ENCODE results near the gene HYDIN.
A peak's percentile ranks its signal among the peaks of the same experiment; 100 is the strongest.

The HYDIN gene

DNA sequence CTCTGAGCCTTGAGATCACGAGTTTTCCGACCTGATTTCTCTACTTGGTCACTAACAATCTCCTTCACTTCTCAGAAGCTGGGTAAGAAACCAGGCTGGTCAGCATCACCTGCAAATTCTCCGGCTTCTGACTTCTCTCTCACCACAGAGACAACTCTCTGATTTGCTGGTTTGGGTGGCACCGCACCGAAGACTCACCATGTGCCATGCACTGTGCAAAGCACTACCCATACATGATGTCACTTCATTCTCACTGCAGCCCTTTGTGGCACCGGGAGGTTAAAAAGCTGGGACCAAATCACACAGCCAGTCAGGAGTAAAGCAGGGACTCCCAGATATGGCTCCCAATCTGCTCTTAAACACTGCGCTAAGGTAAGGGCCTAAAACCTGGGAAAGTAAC lies 430.2 kb downstream of the HYDIN start:
- DNase-seq (ENCODE audit: low read depth, low spot score): no peak
- peak overlapping the region; percentile 51 for H3K27ac ChIP-seq

DNA sequence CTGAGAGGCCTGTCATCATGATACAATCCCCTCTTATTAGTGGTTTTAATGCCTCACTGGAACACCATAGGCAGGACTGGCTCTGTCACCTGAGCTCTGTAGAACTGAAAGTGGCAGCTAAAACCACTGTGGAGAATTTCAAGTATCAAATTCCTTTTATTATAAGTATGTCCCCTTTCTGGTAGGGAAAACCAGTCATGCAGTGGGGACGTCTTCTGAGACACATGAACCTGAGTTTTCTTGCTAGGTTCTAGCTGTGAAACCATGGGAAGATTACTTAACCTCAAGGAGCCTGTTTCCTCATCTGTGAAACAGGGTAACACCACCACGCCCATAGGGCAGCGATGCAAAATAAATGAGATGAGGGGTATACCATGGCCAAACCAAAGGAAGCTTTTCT lies 434.2 kb downstream of the HYDIN start:
- no peak for DNase-seq (ENCODE audit: low read depth, low spot score)
- no peak overlapping the region for H3K27ac ChIP-seq

DNA sequence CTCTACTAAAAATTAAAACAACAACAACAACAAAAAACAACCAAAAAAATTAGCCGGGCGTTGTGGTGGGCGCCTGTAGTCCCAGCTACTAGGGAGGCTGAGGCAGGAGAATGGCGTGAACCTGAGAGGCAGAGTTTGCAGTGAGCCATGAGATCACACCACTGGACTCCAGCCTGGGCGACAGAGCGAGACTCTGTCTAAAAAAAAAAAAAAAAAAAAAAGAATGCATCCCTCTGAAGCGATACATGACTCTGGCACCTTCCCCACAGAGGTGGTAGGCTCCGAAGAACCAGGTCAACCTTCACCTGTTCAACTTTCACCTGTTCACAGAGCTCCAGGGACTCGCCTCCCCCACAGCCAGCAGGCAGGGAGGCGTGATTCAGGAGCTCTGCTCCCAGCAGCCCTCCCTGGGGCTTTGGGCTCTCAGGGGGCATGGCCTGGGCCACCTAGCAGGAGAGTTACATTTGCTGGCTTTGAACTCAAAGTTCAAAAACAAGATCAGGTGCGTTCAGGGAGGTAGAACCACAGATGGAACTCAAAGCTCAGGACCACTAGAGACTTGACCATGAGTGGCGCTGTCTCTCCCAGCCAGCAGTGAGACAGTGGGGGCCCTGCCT lies 435.1 kb downstream of the HYDIN start:
- H3K27ac ChIP-seq: no peak overlapping the region
- no peak for DNase-seq (ENCODE audit: low read depth, low spot score)

DNA sequence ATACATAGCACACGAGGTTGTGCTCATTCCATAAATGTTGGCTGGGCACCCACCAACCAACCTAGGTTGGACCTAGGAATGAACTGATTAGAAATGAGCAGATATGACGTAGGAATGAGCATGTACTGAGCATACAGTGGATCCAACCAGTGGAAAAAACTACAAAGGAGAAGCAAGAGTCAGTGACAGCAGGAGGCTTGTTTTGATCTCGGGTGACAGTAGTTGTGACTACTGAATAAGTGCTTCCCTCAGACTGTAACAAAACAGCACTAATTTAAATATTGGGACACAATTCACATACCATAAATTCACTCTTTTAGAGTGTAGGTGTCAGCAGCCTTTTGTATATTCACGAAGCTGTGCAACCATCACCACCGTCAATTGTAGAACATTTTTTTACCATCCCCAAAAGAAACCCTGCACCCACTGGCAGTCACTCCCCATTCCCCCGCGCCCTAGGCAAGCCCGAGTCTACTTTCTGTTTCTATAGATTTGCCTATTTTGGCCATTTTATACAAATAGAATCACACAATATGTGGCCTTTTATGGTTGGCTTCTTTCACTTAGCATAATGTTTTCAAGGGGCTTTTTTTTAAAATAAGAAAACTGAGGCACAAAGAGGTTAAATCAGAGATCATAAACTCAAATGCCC lies 436.5 kb downstream of the HYDIN start:
- DNase-seq (ENCODE audit: low read depth, low spot score): no peak
- H3K27ac ChIP-seq: no peak overlapping the region

DNA sequence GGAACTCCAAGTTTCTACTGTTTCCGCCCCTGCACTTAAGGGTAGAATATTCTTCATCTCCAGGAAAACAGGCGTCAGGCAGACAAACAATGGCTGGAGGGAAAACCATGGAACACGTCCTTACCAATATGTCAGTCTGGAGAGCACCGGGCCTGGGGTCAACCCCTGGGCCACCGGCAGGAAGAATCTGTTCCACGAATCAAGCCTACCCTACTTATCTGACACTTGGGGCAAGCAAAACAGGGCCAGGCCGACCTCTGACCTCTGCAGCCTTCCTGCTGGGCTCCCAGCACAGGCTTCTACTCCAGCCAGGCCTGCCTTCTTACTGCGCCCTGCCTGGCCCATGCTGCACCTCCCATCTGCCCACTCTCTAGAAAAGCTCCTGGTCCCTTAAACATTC lies 439.7 kb downstream of the HYDIN start:
- no peak for DNase-seq (ENCODE audit: low read depth, low spot score)
- H3K27ac ChIP-seq: no peak overlapping the region

DNA sequence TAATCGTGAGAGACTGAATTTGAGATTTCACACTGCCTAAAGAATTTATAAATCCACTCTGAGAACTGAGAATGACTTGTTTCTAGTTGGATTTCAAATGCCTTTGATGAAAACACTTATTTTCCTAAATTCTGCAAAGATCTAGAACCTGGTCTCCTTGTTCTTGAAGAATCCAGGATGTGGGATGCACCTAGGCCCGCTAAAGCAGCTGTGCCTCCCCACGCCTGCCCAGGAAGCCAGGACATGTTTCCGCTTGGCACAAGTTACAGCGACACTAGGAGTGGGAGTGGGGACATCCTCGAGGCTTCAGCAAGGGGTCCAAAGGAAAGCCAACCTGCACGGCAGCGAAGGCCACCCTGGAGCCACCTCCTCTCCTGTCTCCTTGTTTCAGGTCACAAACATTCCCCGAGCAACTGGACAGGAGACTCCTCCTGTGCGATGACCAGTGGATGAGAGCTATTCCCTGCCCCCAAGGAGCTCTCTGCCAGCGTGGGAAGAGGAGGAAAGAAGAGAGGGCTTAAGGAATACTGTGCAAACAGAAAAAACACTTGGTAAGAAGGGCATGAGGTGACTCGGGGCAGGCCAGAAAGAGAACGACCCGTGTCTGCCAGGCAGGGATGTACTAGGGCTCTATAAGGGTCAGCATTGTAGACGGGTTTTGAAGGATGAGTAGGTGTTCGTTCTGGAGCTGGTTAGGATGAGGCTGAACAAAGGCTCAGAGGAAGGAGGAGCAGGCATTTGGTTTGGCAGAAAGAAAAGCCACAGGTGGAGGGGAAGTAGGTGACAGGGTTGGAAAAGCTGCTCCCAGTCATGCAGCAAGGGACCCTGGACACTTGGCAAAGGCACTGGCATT lies 440.7 kb downstream of the HYDIN start:
- no peak for DNase-seq (ENCODE audit: low read depth, low spot score)
- no peak overlapping the region for H3K27ac ChIP-seq

DNA sequence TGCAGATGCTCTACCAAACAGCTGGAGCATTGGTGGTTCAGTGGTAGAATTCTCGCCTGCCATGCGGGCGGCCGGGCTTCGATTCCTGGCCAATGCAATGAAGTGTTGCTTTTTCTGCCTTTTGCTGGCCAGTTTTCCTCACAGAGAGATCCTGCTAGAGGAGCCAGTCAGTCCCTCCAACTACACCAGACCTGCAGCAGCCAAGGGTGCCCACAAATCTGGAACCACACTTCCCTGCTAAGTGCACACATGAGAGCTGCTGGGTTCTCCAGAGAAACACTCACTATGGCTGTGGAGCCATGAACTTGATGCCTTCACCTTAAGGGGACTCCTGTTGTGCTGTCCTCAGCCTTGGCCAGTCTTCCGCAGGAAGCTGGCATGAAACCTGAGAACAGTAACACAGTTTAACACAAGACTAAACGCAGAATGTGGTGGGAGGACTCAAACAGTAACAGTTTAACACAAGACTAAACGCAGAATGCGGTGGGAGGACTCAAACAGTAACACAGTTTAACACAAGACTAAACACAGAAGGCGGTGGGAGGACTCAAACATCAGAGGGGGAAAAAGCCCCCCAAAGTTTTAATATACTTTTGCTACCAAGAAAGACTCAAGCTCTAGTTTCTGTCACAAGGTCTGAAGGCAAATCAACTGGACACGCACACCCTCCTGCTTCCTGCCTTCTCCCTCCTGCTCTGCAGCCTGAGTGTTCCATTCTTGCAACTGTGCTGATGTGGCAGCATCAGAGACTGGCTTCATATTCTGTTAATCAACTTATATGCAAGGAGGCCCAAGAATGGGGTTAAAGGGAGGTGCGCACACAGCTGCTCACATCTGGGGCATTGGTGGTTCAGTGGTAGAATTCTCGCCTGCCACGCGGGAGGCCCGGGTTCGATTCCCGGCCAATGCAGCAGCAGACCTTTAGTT lies 441.6 kb downstream of the HYDIN start:
- no peak overlapping the region for H3K27ac ChIP-seq
- no peak for DNase-seq (ENCODE audit: low read depth, low spot score)

DNA sequence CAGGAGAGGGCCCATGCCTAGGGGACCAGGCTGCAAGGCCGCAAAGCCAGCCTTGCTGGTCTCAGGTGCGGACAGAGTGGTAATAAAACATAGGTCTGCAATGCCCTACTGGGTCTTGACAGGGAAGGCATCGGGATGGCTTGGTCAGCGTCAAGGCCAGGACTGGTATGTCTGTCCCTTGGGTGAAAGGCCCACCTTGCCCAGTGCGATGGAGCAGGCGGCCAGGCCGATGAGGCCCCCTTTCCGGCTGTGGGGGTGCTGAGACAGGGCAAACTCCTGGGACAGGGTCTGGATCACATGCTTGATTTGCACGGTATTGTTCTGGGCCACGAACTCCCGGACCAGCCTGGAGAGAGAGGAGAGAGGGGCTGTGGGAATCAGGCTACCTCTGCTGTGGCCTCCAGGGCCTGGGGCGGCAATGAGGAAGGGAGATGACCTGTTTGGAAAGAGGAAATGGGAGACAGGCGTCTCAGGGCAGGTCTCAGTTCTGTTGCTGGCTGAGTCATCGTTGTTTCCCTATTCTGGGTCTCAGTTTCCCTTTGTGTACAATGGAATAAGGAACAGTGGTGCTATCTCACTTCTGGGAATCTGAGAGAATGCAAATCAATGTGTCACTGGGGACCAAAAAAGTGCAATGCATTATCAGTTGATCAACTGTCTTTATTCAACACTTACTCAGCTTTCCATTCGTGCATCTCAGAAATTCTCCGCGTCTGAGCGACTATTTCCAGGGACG lies 444.3 kb downstream of the HYDIN start:
- DNase-seq (ENCODE audit: low read depth, low spot score): no peak
- no peak overlapping the region for H3K27ac ChIP-seq

DNA sequence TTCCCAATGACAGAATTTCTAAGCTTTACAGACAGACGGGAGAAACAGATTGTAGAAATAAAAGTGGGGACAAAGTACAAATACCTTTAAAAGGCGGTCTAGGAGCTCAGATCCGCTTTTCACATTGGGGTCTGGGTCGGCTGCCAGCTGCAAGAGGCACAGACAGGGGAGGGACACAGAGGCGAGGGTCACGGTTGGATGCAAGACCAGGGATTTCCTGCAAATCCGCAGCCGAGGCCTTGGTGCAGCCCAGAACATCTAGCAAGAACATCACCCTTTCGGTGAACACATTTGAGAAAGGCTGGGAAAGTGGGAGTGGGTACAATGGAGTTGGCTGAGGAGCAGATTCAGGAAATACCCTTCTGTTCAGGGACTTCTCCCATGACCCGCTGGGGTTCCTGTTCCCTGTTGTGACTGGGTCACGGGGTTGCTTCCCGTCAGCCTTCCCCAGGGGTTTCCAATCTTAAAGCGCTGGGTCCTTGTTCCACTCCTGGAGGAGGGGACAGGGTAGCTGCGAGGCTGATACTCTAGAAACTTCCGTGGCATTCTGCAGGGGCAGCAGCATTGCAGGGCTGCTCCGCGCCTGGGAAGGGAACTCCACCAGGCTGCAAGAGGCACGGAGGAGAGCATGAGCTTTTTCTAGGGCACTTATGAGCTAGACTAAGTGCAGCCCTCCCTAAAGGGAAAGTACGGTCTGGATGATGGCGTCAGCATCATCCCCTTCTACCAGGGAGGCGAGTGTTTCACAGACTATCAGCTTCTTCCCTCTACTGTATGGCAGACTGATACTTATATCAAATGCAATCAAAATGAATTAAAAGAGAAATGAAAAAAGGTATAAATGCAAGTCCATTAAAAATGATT lies 445.6 kb downstream of the HYDIN start:
- H3K27ac ChIP-seq: no peak overlapping the region
- DNase-seq (ENCODE audit: low read depth, low spot score): no peak

DNA sequence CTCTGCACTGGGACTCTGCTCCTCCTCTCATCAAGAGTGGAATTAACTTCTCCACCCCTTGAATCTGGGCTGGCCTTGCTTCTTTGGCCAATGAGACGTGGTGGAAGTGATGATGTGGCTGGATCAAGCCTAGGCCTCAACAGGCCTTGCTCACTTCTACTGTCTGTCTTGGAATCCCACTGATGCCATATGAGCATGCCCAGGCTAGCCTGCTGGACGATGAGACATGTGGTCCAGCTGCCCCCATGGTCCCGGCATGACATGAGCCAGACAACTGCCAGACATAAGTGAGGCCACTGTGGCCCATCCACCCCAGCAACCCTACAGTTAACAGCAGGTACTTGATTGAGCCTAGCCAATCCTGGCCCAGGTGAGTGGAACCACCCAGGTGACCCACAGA lies 448.3 kb downstream of the HYDIN start:
- H3K27ac ChIP-seq: no peak overlapping the region
- DNase-seq (ENCODE audit: low read depth, low spot score): no peak

DNA sequence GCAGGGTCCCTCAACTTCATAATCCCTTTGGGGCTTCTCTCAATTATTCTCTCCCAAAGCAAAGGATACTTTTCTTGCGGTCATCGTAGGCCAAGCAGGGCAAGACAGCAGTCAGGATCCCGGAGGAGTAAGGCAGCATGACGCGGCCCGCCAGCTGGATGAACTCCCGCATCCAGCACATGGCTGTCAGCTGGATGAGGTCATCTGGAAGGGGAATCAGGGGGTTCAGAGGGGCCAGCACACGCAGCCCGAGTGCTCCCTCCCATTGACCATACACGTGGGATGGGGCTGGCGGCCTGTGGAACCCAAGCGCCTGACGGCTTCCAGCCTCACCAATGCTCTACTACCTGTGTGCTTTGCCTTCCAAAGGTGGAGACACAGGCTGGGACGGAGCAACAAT lies 448.7 kb downstream of the HYDIN start:
- no peak overlapping the region for H3K27ac ChIP-seq
- DNase-seq (ENCODE audit: low read depth, low spot score): no peak

DNA sequence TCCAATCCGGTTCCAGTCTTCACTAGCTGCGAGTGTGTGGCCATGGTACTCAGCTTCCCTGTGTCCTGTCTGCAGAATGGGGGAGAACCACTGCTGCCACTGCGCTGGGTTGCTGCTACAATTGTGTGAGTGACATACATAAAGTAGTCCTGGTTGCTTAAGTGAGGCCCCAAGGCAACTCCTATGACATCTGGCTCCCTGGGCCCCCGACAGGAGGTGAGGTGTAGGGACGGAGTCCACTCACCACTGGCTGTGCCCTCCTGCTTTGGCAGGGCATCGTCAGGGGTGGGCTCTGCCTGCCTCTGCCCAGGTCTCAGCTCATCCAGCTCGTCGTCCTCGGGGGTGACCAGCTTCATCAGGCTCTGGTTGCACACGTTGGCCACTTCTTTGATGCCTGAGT lies 450.0 kb downstream of the HYDIN start:
- DNase-seq (ENCODE audit: low read depth, low spot score): no peak
- H3K27ac ChIP-seq: no peak overlapping the region

DNA sequence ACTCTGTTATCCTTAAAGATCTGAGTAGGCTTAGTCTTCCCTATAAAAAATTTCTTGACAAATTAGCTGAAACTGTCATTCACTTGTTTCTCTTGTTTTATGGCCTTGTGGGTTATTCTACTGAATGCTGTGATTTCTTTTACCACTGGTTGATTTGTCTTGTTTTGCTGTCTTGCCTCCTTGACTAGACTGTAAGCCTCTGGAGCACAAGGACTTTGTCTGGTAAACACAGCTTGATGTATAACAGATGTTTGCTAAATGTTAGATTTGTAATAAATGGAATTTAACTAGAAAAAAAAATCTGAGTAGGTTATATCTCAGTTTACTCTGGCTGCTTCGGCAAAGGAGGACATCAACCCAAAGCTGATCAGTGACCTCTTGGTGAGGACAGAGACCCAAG lies 451.2 kb downstream of the HYDIN start:
- H3K27ac ChIP-seq: peak overlapping the region; percentile 12
- DNase-seq (ENCODE audit: low read depth, low spot score): no peak

DNA sequence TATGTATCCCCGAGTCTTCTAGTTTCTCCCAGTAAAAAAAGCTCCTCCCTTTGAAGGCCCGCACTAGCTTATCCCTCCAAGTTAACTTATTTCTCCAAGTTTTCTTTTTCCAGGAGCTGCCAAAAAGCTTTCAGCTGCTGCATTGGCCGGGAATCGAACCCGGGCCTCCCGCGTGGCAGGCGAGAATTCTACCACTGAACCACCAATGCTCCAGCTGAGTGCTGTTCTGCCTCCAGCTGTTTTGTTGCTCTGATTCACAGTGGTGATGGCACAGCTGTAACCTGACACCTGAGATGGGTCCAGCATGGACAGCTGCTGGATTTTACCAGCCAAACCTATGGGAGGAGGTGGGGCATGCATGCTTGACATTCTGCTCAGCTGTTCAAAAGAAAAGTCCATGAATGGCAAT lies 451.6 kb downstream of the HYDIN start:
- DNase-seq (ENCODE audit: low read depth, low spot score): peak; percentile 50
- H3K27ac ChIP-seq: peak overlapping the region; percentile 12

DNA sequence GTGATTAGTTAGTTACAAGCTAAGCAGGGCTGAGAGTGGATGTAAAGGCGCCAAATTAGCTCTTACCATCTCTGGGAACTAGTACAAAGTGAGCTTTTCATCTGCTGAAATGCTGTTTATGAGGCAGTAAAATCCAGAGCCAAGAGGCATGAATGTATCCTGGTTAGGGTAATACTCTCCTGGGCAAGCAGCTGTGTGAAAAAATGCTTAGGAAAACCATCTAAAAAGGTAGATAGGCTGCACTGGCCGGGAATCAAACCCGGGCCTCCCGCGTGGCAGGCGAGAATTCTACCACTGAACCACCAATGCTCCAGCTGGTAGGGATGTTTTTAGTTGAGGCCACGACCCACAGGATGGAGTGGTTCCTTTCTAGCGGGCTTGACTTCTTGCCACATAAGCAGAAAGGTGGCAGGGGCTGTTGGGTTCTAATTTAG lies 452.5 kb downstream of the HYDIN start:
- DNase-seq (ENCODE audit: low read depth, low spot score): no peak
- peak overlapping the region; percentile 4 for H3K27ac ChIP-seq

DNA sequence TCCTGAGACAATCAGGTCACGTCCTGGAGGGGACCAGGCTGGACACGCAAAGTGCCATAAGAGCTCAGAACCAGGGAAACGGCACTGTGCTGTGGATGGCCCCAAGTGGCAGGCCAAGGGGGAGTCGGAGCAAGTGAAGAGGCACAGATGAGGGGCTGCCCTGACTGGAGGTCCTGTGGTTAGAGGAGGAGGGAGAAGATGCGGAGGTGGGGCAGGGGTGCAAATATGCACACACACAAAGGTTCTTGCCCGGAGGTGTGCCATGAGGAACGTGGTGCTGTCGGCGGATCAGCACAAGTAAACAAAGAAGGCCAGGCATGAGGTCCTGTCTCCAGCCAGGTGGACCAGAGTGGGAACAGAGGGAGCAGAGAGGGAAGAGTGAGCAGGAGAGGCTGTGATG lies 453.0 kb downstream of the HYDIN start:
- H3K27ac ChIP-seq: no peak overlapping the region
- no peak for DNase-seq (ENCODE audit: low read depth, low spot score)

DNA sequence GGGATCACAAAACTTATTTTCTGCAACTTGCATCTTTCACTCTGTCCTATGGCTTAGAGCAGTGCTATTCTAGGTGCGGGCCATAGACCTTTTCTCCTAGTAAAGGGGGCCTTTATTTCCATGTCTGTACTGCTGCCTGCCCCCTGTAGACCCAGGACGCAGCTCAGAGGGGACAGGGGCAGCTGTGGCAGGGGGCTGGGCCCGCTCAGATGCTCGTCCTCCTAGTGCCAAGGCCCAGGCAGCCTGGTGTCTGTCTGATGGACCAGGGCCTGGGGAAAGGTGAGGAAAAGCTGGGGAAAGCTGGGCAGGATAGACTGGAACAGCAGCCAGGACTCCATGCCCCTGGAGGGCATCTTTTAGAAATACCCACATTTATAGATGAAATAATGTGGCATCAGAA lies 455.1 kb downstream of the HYDIN start:
- DNase-seq (ENCODE audit: low read depth, low spot score): no peak
- no peak overlapping the region for H3K27ac ChIP-seq

DNA sequence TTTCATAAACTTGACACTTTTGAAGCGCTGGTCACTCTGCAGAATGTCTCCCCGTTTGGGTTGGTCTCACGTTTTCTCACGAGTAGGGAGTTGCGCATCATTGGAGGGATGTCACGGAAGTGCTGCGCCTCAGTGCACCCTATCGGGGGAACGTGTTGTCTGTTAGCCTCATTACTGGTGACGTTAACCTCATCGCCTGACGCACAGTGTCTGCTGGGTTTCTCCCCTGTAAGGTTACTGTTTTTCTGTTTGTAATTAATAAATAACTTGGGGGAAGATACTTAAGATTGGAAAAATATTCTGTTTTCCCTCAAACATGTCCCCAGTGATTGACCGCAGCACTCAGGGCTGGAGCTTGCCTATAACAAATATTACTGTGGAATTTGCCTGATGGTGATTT lies 456.3 kb downstream of the HYDIN start:
- no peak overlapping the region for H3K27ac ChIP-seq
- no peak for DNase-seq (ENCODE audit: low read depth, low spot score)

DNA sequence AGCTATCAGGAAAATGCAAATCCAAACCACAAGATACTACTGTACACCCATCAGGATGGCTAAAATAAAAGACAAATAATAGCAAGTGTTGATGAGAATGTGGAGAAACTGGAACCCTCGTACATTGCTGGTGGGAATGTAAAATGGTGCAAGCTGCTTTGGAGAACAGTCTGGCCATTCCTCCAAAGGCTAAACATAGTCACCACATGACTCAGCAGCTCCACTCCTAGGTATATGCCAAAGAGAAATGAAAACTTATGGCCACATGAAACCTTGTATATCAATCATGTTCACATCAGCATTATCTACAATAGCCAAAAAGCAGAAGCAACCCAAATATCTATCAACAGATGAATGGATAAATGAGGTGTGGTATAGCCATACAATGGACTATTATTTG lies 458.0 kb downstream of the HYDIN start:
- no peak for DNase-seq (ENCODE audit: low read depth, low spot score)
- H3K27ac ChIP-seq: no peak overlapping the region
